Activated CD8-positive, alpha-beta memory T cell treated with anti-CD3 and anti-CD28 coated beads, Interleukin-2, amount 10 ng/mL, durations not matched to agents 7 days and 5 days (primary cell): ENCODE results near the gene IRF2BPL. TPM values are rescaled to one million over a fixed set of nuclear protein-coding genes. Genes with fewer than 3 reads are reported as not detected.

Experiments
- ATAC-seq: fragments of 150-1000 bp; cut with Tn5 transposase; one replicate; pipeline ENCODE4 v1.10.0; 2021; ENCODE audit warnings: moderate library complexity
- CTCF ChIA-PET: fragments of 350-600 bp; sonication (Branson Sonifier 250); formaldehyde crosslinking; loops from one replicate; lab custom pipeline; 2021; ENCODE audit warnings: antibody characterized with exemption; lab: Charles Lee
- DNase-seq: peaks from one replicate; pipeline ENCODE4 v3.0.0-alpha.2; 2020
- H3K27ac Mint-ChIP-seq: one replicate; pipeline ENCODE4 v1.8.0; 2021; ENCODE audit warnings: mild to moderate bottlenecking, mixed read lengths
- H3K27me3 Mint-ChIP-seq: one replicate; pipeline ENCODE4 v1.8.0; 2021; ENCODE audit warnings: mixed read lengths
- H3K36me3 Mint-ChIP-seq: one replicate; pipeline ENCODE4 v1.8.0; 2021; ENCODE audit warnings: mild to moderate bottlenecking, mixed read lengths
- H3K4me1 Mint-ChIP-seq: one replicate; pipeline ENCODE4 v1.8.0; 2021; ENCODE audit warnings: mixed read lengths
- H3K4me3 Mint-ChIP-seq: one replicate; pipeline ENCODE4 v1.8.0; 2021; ENCODE audit warnings: mild to moderate bottlenecking, moderate library complexity, mixed read lengths
- H3K9me3 Mint-ChIP-seq: one replicate; pipeline ENCODE4 v1.8.0; 2022; ENCODE audit warnings: low read depth, mixed read lengths
- total RNA-seq, 2 experiments: library from RNA; stranded (reverse); gene quantifications; one replicate each; pipeline ENCODE4 v1.2.3, GENCODE V29; 2021

The IRF2BPL gene
- total RNA-seq, result 10 to 100 TPM; 19.7 to 24.9 TPM

GRCh38 chr14:77028384-77029231 is at the start of gene IRF2BPL:
IRF2BPL (minus strand) TSS chr14:77028708; CDS start chr14:77027792, 916 bp downstream.
- Mint-ChIP-seq H3K27ac (peak within 1 kb of the TSS; percentile 93), H3K4me3 (peak within 1 kb of the TSS; percentile 89), H3K9me3 (no peaks in the 10 kb centered on the region), H3K36me3 (peaks cover 22% of the 10 kb centered on the region), H3K4me1 (peaks cover 57% of the 10 kb centered on the region), H3K27me3 (no peaks in the 10 kb centered on the region)
- ATAC-seq (peak; percentile 78), DNase-seq (peak; percentile 97)
- CTCF ChIA-PET, result interaction anchor here (0.5 to 5.8 kb wide), 18 partner anchors 11 to 156 kb away, joined by 3 to 57 read pairs (median 4); no protein-coding TSS in a partner anchor

GRCh38 chr14:77077040-77077439 is 48.5 kb upstream of the IRF2BPL start:
- ATAC-seq, result no peak
- no peak for DNase-seq
- CTCF ChIA-PET, result interaction anchor here (0.7 to 10.9 kb wide), 6 partner anchors 8 to 203 kb away, joined by 3 to 348 read pairs (median 4); no protein-coding TSS in a partner anchor
- H3K4me3 Mint-ChIP-seq, result no peak overlapping the region
- no peaks in the 10 kb centered on the region for H3K36me3 Mint-ChIP-seq
- H3K9me3 Mint-ChIP-seq, result no peaks in the 10 kb centered on the region
- no peaks in the 10 kb centered on the region for H3K27me3 Mint-ChIP-seq
- H3K27ac Mint-ChIP-seq, result no peak overlapping the region
- H3K4me1 Mint-ChIP-seq, result peaks cover 4% of the 10 kb centered on the region

GRCh38 chr14:77076113-77076631 is 47.7 kb upstream of the IRF2BPL start:
- Mint-ChIP-seq H3K4me1 (peaks cover 3% of the 10 kb centered on the region), H3K27ac (no peak overlapping the region)

GRCh38 chr14:77074969-77075368 is 46.5 kb upstream of the IRF2BPL start:
- no peaks in the 10 kb centered on the region for H3K36me3 Mint-ChIP-seq
- CTCF ChIA-PET, result interaction anchor here (0.9 to 11.3 kb wide), 5 partner anchors 10 to 241 kb away, joined by 3 to 348 read pairs (median 5); no protein-coding TSS in a partner anchor
- ATAC-seq (no peak), DNase-seq (no peak)
- no peaks in the 10 kb centered on the region for H3K9me3 Mint-ChIP-seq
- H3K27ac Mint-ChIP-seq, result no peak overlapping the region
- peaks cover 4% of the 10 kb centered on the region for H3K27me3 Mint-ChIP-seq
- no peaks in the 10 kb centered on the region for H3K4me1 Mint-ChIP-seq
- H3K4me3 Mint-ChIP-seq, result no peak overlapping the region

More at GRCh38 chr14:77076113-77076631, 47.7 kb upstream of the IRF2BPL start:
- DNase-seq, result no peak
- ATAC-seq, result no peak
- Mint-ChIP-seq H3K27me3 (no peaks in the 10 kb centered on the region), H3K9me3 (no peaks in the 10 kb centered on the region), H3K36me3 (no peaks in the 10 kb centered on the region), H3K4me3 (no peak overlapping the region)
- CTCF ChIA-PET, result interaction anchor here (0.7 to 10.9 kb wide), 8 partner anchors 9 to 240 kb away, joined by 3 to 348 read pairs (median 5); no protein-coding TSS in a partner anchor

GRCh38 chr14:77071938-77072388 is 43.5 kb upstream of the IRF2BPL start:
- no peak overlapping the region for H3K27ac Mint-ChIP-seq
- CTCF ChIA-PET, result interaction anchor here (0.9 to 11.3 kb wide), 12 partner anchors 11 to 204 kb away, joined by 3 to 348 read pairs (median 12); no protein-coding TSS in a partner anchor
- no peak overlapping the region for H3K4me3 Mint-ChIP-seq
- ATAC-seq (no peak), DNase-seq (no peak)
- H3K27me3 Mint-ChIP-seq, result peaks cover 15% of the 10 kb centered on the region
- no peaks in the 10 kb centered on the region for H3K4me1 Mint-ChIP-seq
- H3K36me3 Mint-ChIP-seq, result no peaks in the 10 kb centered on the region
- no peaks in the 10 kb centered on the region for H3K9me3 Mint-ChIP-seq

GRCh38 chr14:77069551-77069950 is 41.0 kb upstream of the IRF2BPL start:
- ATAC-seq (no peak), DNase-seq (no peak)
- no peaks in the 10 kb centered on the region for H3K9me3 Mint-ChIP-seq
- H3K4me1 Mint-ChIP-seq, result peaks cover 5% of the 10 kb centered on the region
- peaks cover 18% of the 10 kb centered on the region for H3K27me3 Mint-ChIP-seq
- H3K4me3 Mint-ChIP-seq, result no peak overlapping the region
- H3K27ac Mint-ChIP-seq, result no peak overlapping the region
- CTCF ChIA-PET, result interaction anchor here (1.0 to 11.3 kb wide), 26 partner anchors 10 to 359 kb away, joined by 3 to 348 read pairs (median 8); partner anchors contain the start of genes ANGEL1 and IRF2BPL
- no peaks in the 10 kb centered on the region for H3K36me3 Mint-ChIP-seq

- DNase-seq, result no peak
- peaks cover 18% of the 10 kb centered on the region for H3K27me3 Mint-ChIP-seq
- H3K9me3 Mint-ChIP-seq, result no peaks in the 10 kb centered on the region
- H3K4me1 Mint-ChIP-seq, result peaks cover 5% of the 10 kb centered on the region
- no peak for ATAC-seq
- CTCF ChIA-PET, result interaction anchor here (0.5 to 11.3 kb wide), 18 partner anchors 14 to 358 kb away, joined by 3 to 348 read pairs (median 4); no protein-coding TSS in a partner anchor
- H3K4me3 Mint-ChIP-seq, result no peak overlapping the region
- H3K27ac Mint-ChIP-seq, result no peak overlapping the region
- no peaks in the 10 kb centered on the region for H3K36me3 Mint-ChIP-seq
These were observed 40.2 kb upstream of the IRF2BPL start for GRCh38 chr14:77068517-77069200.

GRCh38 chr14:77067632-77068516 is 39.4 kb upstream of the IRF2BPL start:
- Mint-ChIP-seq H3K4me3 (no peak overlapping the region), H3K27me3 (peaks cover 18% of the 10 kb centered on the region), H3K27ac (no peak overlapping the region), H3K4me1 (peaks cover 5% of the 10 kb centered on the region), H3K36me3 (no peaks in the 10 kb centered on the region), H3K9me3 (no peaks in the 10 kb centered on the region)
- CTCF ChIA-PET, result interaction anchor here (0.5 to 11.3 kb wide), 17 partner anchors 13 to 357 kb away, joined by 3 to 348 read pairs (median 5); no protein-coding TSS in a partner anchor
- DNase-seq (peak; percentile 68), ATAC-seq (peak; percentile 68)

- no peak for ATAC-seq
- Mint-ChIP-seq H3K27me3 (peaks cover 18% of the 10 kb centered on the region), H3K4me1 (peaks cover 5% of the 10 kb centered on the region), H3K36me3 (no peaks in the 10 kb centered on the region), H3K27ac (no peak overlapping the region), H3K4me3 (no peak overlapping the region), H3K9me3 (no peaks in the 10 kb centered on the region)
- no peak for DNase-seq
- CTCF ChIA-PET, result interaction anchor here (2.2 to 11.3 kb wide), 4 partner anchors 152 to 192 kb away, joined by 12 to 348 read pairs (median 117); no protein-coding TSS in a partner anchor
These were observed 38.2 kb upstream of the IRF2BPL start for GRCh38 chr14:77066578-77067172.

GRCh38 chr14:77065851-77066577 is 37.5 kb upstream of the IRF2BPL start:
- DNase-seq (no peak), ATAC-seq (no peak)
- Mint-ChIP-seq H3K4me1 (peaks cover 5% of the 10 kb centered on the region), H3K9me3 (no peaks in the 10 kb centered on the region), H3K27me3 (peaks cover 18% of the 10 kb centered on the region), H3K36me3 (no peaks in the 10 kb centered on the region), H3K4me3 (no peak overlapping the region), H3K27ac (no peak overlapping the region)
- CTCF ChIA-PET, result interaction anchor here (2.2 to 11.3 kb wide), 2 partner anchors 151 to 190 kb away, joined by 12 to 221 read pairs; no protein-coding TSS in a partner anchor

GRCh38 chr14:77064521-77065178 is 36.1 kb upstream of the IRF2BPL start:
- Mint-ChIP-seq H3K9me3 (no peaks in the 10 kb centered on the region), H3K4me1 (peaks cover 5% of the 10 kb centered on the region), H3K36me3 (no peaks in the 10 kb centered on the region), H3K4me3 (no peak overlapping the region), H3K27ac (no peak overlapping the region), H3K27me3 (peaks cover 14% of the 10 kb centered on the region)
- DNase-seq (no peak), ATAC-seq (no peak)
- CTCF ChIA-PET, result interaction anchor here (0.8 to 11.3 kb wide), 10 partner anchors 11 to 191 kb away, joined by 3 to 221 read pairs (median 6); no protein-coding TSS in a partner anchor
